ENCODE measurements around the gene NFIA. TPM values are rescaled to one million over a fixed set of nuclear protein-coding genes. Genes with fewer than 3 reads are reported as not detected.

The NFIA gene
- total RNA-seq, 4 donors from 2014 or later: 134 to 183 (median 148) TPM

GRCh38 chr1:61241973-61242381 lies 159.6 kb downstream of the NFIA start:
- 27% methylated on average over 2 of the region's 2 CpGs for WGBS
- Histone ChIP-seq H3K27me3 (no peaks in the 10 kb centered on the region), H3K27ac (replicated peaks in 1 of 4) (peak overlapping the region; percentile 77 to 84 (median 78)), H3K4me3 (peak overlapping the region; percentile 33 to 44 (median 39)), H3K9me3 (no peaks in the 10 kb centered on the region), H3K36me3 (no peaks in the 10 kb centered on the region), H3K4me1 (peaks cover 23 to 73% (median 63%) of the 10 kb centered on the region in 4 donors)
- DNase-seq (ENCODE audit: extremely low spot score): no peak
- intact Hi-C loops (cut with DNase I): loop anchor here (10.0 kb wide), 1 partner anchor 157 kb away; the partner anchor contains the start of gene NFIA
- no peak for TF ChIP-seq CTCF (IDR thresholded peaks at IDR 0.05)
- TF ChIP-seq POLR2AphosphoS5 (IDR thresholded peaks at IDR 0.05): no peak
- TF ChIP-seq POLR2A (IDR thresholded peaks at IDR 0.05; ENCODE audit: low read depth): no peak
- TF ChIP-seq EP300 (IDR thresholded peaks at IDR 0.05): no peak

DNA sequence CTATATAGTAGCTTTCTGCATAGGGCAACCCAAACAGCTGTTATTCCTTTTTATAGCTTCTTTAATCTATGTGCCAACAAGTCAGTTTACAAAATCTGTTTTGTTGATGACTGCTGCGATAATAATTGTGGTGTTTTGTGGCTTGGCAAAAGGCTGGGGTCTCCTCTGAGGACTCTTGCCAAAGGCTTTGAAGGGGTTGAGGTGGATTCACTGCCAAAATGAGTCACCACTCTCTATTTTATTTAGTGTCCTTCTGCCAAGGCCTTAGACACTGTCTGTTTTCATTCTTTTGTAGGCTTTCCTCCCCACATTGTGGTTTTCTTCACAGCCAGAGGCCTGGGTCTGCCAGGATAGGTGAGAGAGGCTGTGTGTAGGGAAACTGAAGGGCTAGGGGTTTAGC lies 161.8 kb downstream of the NFIA start:
- DNase-seq (ENCODE audit: extremely low spot score): no peak
- peak in 1 of 2 donors; percentile 16 for TF ChIP-seq POLR2AphosphoS5 (IDR thresholded peaks at IDR 0.05)
- no peak for TF ChIP-seq POLR2A (IDR thresholded peaks at IDR 0.05; ENCODE audit: low read depth)
- Histone ChIP-seq H3K4me1 (peaks cover 34 to 75% (median 70%) of the 10 kb centered on the region in 4 donors), H3K27ac (replicated peaks in 1 of 4) (peak overlapping the region; percentile 77 to 84 (median 78)), H3K27me3 (no peaks in the 10 kb centered on the region), H3K9me3 (no peaks in the 10 kb centered on the region), H3K4me3 (no peak overlapping the region), H3K36me3 (no peaks in the 10 kb centered on the region)
- 25% methylated on average over 1 of the region's 1 CpG for WGBS
- intact Hi-C loops (cut with DNase I): loop anchor here (10.0 kb wide), 1 partner anchor 159 kb away; the partner anchor contains the start of gene NFIA

DNA sequence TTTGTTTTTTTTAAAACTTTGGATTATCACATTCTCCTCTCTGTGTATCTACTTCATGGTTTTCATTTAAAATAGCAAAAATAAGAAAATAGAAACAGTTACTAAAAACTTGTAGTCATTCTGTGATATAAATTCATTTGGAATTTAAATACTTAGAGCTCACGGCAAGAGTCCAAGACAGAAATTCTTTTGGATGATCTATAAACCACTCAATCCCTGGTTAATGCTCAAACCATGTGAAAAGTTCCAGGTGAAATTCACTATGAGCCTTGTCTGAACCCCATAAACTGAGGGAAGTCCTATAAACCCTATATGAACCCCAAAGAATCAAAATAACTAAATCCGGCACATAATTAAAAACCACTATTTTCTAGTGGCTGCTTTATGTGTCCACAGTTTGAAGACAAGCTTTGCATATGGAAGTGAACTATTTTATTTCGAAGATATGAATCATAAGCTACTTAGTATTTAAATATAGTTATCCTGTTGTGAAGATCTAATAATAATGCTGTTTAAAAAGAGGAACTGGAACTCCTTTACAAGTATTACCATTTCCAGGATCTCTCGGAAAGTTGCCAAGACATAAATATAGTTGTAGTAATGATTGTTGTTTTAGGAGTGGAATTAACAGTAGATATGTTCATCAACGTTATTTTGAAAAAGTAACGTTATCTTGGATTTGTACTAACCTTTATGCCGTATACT lies 163.5 kb downstream of the NFIA start:
- peaks cover 36 to 88% (median 83%) of the 10 kb centered on the region in 4 donors for H3K4me1 ChIP-seq
- H3K27me3 ChIP-seq: no peaks in the 10 kb centered on the region
- 82% methylated on average over 7 of the region's 7 CpGs for WGBS
- intact Hi-C loops (cut with DNase I): loop anchor here (10.0 kb wide), 1 partner anchor 161 kb away; the partner anchor contains the start of gene NFIA
- no peaks in the 10 kb centered on the region for H3K9me3 ChIP-seq
- TF ChIP-seq POLR2AphosphoS5 (IDR thresholded peaks at IDR 0.05): no peak
- TF ChIP-seq CTCF (IDR thresholded peaks at IDR 0.05): no peak
- no peak for TF ChIP-seq EP300 (IDR thresholded peaks at IDR 0.05)
- TF ChIP-seq POLR2A (IDR thresholded peaks at IDR 0.05; ENCODE audit: low read depth): no peak
- no peak overlapping the region for H3K4me3 ChIP-seq
- no peaks in the 10 kb centered on the region for H3K36me3 ChIP-seq
- peak overlapping the region in 3 of 4 donors; percentile 77 to 84 (median 80) for H3K27ac ChIP-seq (replicated peaks in 1 of 4)
- DNase-seq (ENCODE audit: extremely low spot score): no peak

GRCh38 chr1:61247051-61247825 lies 164.9 kb downstream of the NFIA start:
- TF ChIP-seq POLR2AphosphoS5 (IDR thresholded peaks at IDR 0.05) (no peak), EP300 (IDR thresholded peaks at IDR 0.05) (no peak), CTCF (IDR thresholded peaks at IDR 0.05) (no peak), POLR2A (IDR thresholded peaks at IDR 0.05; ENCODE audit: low read depth) (no peak)
- Histone ChIP-seq H3K9me3 (no peaks in the 10 kb centered on the region), H3K27me3 (no peaks in the 10 kb centered on the region), H3K36me3 (no peaks in the 10 kb centered on the region), H3K4me3 (no peak overlapping the region), H3K4me1 (peaks cover 43 to 88% (median 84%) of the 10 kb centered on the region in 4 donors), H3K27ac (replicated peaks in 1 of 4) (peak overlapping the region in 3 of 4 donors; percentile 24 to 30 (median 27))
- no peak for DNase-seq (ENCODE audit: extremely low spot score)
- WGBS: 94% methylated on average over 8 of the region's 8 CpGs
- intact Hi-C loops (cut with DNase I): loop anchor here (10.0 kb wide), 1 partner anchor 162 kb away; the partner anchor contains the start of gene NFIA

Data from esophagus muscularis mucosa (tissue), 4 donors.